ENCODE results near the gene BABAM2.

GRCh38 chr2:27870724-27871123 lies 19.8 kb upstream of the BABAM2 start:
- no peak for TF ChIP-seq ILK (tag; IDR thresholded peaks at IDR 0.05; ENCODE audit: borderline replicate concordance, low read depth)
- no peak for TF ChIP-seq ATF1 (CRISPR knock-in tag; IDR thresholded peaks at IDR 0.05)
- TF ChIP-seq ATF1 (tag; IDR thresholded peaks at IDR 0.05), result no peak
- no peak for TF ChIP-seq ZNF512 (tag; IDR thresholded peaks at IDR 0.05)
- TF ChIP-seq ZNF57 (CRISPR knock-in tag; IDR thresholded peaks at IDR 0.05), result no peak
- no peak for TF ChIP-seq HDGF (IDR thresholded peaks at IDR 0.05)
- no peak for TF ChIP-seq SRSF9 (IDR thresholded peaks at IDR 0.05; ENCODE audit: borderline replicate concordance, low read depth, low read length)
- TF ChIP-seq JUND (IDR thresholded peaks at IDR 0.05; ENCODE audit: borderline replicate concordance, low read depth, low read length), result no peak
- TF ChIP-seq JUND (tag; IDR thresholded peaks at IDR 0.05; ENCODE audit: borderline replicate concordance, low read depth, low read length), result no peak
- no peak for TF ChIP-seq TEAD4 (IDR thresholded peaks at IDR 0.05; ENCODE audit: low read length)
- no peak for TF ChIP-seq TEAD4 (CRISPR knock-in tag; IDR thresholded peaks at IDR 0.05; ENCODE audit: borderline replicate concordance)
- TF ChIP-seq GABPA (tag; conservative IDR thresholded peaks at IDR 0.05; ENCODE audit: low read depth), result no peak
- TF ChIP-seq SMC3 (conservative IDR thresholded peaks at IDR 0.05; ENCODE audit: insufficient read depth, low read depth, low read length), result no peak
- TF ChIP-seq CTCF (IDR thresholded peaks at IDR 0.05 in 2 of 3, conservative IDR thresholded peaks at IDR 0.05 in 1 of 3; ENCODE audit: insufficient read depth in 2 of 3, low read depth in 1 of 3, low read length in 3 of 3), result no peak
- TF ChIP-seq ZNF639 (CRISPR knock-in tag; conservative IDR thresholded peaks at IDR 0.05 in 1 of 2, IDR thresholded peaks at IDR 0.05 in 1 of 2), result no peak
- no peak for TF ChIP-seq SPI1 (IDR thresholded peaks at IDR 0.05; ENCODE audit: borderline replicate concordance, low read depth, low read length)
- no peak for TF ChIP-seq RAD21 (CRISPR knock-in tag; conservative IDR thresholded peaks at IDR 0.05 in 1 of 2, IDR thresholded peaks at IDR 0.05 in 1 of 2)
